T1000 (cell line): Measurements from ENCODE around the gene MFRP.

Experiments used
- DNase-seq: peaks from one replicate; lab custom pipeline; 2025; ENCODE audit warnings: mixed read lengths; lab: John Stamatoyannopoulos, UW

MFRP gene

GRCh38 chr11:119338318-119338890, 8.1 kb downstream of the MFRP start:
- peak; percentile 58 for DNase-seq

- peak; percentile 51 for DNase-seq
These were observed 8.8 kb downstream of the MFRP start for GRCh38 chr11:119337581-119338317.

DNA sequence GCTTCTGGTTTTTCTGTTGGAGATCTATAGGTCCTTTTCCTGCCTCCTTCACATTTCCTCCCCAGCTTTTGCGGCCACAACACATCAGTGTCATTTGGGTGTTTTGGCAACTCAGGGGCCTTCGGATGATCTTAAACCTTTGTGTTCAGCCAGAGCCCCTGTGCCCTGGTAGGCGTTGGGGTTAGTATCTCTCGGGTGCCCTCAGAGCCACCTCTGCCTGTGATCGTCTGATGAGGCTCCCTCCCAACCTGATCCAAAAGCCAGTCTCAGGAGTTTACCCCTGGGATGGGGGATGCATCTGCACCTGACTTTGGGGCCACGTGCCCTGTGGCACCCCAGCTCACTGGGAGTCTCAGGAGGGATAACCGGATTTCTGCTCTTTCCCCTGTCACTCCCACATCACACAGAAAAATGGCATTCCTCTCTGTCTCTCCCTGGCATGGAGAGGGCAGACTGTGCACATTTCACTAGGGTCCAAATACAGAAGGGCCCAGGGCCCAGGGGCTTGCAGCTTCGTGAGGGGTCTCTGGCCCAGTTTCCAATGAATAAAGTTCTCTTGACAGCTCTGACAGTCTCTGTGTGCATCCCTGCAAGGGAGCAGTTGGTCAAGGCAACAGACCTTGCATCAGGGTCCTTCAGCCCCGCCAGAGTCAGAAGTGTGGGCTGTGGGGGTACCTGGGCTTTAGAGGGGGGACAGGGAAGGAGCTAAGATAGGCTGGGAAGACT, 9.6 kb downstream of the MFRP start:
- no peak for DNase-seq

- DNase-seq, result no peak
These were observed 10.6 kb downstream of the MFRP start for GRCh38 chr11:119335655-119336543.

- no peak for DNase-seq
These were observed 11.3 kb downstream of the MFRP start for GRCh38 chr11:119335091-119335654.

DNA sequence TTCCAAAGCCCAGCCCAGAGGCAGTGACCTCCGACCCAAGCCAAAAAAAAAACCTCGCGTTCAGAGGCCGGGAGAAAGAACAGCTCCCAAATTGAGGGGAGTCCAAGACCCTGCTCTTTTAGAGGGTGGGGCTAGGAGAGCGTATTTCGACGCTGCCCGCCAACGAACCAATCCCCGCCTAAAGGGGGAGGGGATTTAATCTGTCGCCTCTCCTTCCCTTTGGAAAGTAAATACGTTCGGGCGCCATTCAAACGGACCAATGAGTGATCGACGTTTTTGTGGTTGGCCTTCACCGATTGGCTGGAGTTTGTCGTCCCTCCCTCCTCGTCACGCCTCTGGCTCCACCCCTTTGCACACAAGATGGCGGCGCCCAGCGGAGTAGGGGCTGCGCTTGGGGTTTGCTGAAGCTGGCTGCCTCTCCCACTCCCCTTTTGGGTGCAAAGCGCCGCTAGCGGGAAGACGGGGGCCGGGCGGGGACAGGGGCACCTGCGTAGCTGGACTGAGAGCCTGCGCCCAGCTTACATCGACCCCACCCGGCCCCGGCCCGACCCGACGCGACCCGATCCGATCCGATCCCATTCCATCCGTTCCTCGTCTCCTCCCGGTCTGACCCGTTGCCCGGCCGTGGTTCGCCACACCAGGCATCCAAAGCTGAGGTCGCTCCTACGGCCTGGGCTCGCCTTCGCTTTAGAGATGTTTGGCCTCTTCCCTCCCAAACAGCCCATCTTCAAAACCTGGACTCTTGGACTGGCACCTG, 12.2 kb downstream of the MFRP start, which contains the start of gene RNF26:
Gene RNF26 (plus strand): TSS at position 354 of the 757 bp plus-strand sequence. CDS start 596 bp downstream, outside the sequence.
- peak; percentile 92 for DNase-seq

GRCh38 chr11:119332111-119332765, 14.3 kb downstream of the MFRP start:
- no peak for DNase-seq

DNA sequence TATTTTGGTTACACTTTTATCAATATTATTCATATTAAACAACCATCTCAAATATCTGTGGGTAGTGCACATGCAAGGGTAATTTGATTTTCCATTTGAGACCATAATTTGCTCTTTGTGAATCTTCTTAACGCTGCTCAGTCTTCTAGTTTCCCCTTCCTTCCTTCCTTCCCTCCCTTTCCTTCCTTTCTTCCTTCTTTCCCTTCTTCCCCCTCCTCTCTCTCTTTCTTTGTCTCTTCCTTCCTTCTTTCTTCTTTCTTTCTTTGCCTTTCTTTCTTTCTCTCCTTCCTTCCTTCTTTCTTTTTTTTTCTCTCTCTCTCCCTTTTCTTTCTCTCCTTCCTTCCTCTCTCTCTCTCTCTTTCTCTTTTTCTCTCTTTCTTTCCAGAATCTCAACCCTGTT, 16.3 kb downstream of the MFRP start:
- DNase-seq, result no peak

DNA sequence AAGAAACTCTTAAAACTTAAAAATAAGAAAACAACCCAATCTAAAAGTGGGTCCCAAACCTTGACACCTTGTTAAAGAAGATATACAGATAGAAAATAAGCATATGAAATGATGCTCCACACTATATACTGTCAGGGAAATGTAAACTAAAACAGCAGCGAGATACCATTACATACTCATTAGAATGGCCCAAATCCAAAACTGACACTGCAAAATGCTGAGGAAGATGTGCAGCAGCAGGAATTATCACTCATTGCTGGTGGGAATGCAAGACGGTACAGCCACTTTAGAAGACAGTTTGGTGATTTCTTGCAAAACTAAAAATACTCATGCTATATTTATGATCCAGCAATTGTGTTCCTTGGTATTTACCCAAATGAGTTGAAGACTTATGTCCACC, 17.2 kb downstream of the MFRP start:
- no peak for DNase-seq

DNA sequence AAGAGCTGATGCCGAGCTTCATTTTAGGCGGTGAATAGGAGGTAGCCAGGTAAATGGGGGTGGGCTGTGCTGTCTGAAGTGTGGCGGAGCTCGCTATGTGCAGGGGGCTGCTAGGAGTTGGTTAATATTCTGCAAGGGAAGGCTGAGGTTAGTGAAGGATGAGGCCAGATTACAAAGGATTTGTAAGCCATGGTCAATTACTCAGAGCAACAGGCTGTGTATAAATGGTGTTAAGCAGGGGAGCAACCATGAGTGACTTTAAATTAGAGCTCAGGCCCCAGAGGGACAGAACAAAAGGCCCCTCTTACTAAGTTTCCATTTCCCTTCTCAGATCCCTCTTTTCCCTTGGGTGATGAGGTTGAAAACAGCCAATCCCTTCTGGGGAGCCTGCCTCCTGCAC, 22.3 kb downstream of the MFRP start:
- no peak for DNase-seq

DNA sequence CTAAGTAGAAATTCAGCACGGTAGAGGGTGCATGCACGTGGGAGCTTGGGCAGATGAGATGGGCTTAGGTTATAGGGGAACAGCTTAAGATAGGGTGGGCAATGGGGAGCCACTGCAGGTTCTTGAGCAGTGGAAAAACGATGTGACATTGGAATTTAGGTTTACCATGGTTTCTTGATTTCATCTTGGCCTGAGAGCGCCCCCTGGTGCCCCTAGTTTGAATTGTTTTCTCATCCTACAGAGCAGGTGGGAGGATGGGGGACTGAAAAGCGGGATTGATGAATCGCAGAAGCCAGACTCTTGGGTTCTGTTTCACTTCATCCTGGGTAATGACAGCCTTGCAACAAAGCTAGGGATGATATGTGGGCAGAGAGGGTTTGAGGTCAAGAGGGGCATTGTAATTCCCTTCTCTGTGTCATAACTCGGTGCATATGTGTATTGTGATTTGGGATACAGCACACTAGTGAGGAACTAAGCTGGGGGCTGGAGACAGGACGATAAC, 22.9 kb downstream of the MFRP start:
- DNase-seq, result peak; percentile 27

DNA sequence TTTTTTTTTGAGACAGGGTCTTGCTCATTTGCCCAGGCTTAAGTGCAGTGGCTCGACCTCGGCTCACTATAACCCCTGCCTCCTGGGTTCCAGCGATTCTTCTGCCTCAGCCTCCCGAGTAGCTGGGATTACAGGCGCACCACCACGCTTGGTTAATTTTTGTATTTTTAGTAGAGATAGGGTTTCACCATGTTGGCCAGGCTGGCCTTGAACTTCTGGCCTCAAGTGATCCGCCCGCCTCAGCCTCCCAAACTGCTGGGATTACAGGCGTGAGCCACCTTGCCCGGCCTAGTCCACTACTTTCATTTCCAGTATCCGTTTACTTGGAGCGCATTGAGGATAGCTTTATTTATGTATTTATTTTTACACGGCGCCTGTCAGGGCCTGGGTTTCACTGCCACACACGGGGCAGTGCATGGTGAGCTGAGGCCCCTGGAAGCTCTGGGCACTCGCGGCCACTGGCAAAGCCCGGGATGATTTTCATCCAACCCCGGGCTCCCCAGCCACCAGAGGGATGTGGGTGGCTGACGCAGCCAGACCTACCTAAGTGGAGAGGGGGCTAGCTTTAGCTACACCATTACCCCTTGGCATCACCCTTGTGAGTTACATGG, 23.5 kb downstream of the MFRP start:
- no peak for DNase-seq

- DNase-seq, result no peak
These were observed 24.2 kb downstream of the MFRP start for GRCh38 chr11:119322360-119322739.

DNA sequence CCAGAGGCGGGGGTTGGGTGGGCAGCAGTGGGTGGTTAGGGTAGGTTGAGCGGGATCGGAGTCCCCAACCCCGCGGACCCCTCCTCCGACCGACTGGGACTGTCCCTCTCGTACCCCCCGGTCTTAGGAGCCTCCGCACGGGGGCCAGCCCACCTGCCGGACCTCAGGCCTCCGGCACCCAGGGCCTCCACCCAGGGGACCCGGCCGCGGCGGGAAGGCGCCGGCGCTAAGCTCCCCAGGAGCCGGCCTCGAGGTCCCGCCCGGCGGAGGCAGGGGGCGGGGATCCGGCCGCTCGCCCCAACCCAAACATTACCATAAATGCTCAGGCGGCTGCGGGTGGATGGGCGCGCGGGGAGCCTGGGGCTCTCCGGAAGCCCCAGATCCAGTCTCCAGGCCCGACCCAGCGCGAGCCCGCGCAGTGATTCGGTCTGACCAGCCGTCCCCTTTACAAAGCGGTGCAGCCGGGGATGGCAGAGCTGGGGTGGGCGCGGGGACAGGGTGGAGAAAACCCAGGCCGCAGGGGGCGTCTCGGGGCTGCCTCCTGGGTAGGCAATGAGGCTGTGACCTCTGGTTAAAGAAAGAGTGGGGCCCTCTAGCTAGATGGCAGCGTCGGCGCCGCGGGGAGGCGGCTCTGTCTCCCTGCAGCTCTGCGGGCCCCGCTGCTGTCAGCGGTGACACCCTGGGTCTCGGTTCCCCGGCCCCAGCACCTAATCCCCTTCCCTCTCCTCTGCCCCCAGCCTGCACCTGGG, 25.6 kb downstream of the MFRP start:
- no peak for DNase-seq

DNA sequence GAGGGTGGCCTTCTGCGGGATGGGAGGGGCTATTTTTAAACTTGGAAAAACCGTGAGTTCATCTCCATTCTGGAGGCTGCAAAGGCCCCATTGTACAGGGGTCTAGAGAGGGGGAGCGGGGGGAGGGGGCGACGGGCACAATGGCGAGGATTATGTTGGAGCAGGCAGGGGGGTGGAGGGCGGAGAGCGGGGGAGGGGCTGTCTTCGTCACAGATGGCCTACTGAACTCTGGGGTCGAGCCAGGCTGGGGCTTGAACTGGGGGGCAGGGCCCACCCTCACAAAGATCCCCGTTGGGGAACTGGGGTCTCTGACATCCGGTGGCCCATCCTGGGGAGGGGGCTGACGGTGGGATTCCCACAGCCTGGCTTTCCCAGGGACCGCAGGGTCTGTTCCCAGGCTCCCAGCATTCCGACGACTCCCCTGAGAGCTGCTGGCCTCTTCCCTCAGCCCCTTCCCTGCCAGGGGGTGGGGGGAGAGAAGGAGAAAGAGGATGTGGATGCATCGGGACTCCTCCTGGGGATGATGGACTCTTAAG, 26.2 kb downstream of the MFRP start:
- DNase-seq, result no peak

DNA sequence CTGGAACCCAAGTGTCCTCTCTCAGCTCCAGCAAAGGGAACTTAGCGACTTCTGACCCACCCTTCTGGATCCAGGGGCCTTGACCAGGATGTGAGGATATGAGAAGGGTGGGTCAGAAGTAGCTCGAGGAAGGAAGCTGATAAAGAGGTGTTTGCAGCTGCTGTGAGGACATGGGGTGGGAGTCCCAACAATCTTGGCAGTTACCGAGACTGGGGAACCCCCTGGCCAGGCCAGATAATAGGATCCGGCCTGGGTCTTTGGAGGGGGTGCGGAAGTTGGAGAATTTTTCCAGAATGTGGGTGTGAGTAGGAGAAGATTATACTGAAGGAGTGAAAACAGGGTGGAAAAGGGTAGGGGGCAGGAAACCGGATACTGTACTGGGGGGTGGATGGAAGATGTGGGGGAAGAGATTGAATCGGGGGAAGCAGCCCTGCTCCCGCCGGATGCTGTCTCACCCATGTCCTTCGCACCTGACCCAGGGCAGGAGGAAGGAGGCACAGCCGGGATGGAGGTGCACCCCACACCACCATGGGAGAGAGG, 26.7 kb downstream of the MFRP start:
- no peak for DNase-seq

- DNase-seq, result no peak
These were observed 27.3 kb downstream of the MFRP start for GRCh38 chr11:119319136-119319699.
